Measurements from ENCODE around the gene GNLY.

DNA sequence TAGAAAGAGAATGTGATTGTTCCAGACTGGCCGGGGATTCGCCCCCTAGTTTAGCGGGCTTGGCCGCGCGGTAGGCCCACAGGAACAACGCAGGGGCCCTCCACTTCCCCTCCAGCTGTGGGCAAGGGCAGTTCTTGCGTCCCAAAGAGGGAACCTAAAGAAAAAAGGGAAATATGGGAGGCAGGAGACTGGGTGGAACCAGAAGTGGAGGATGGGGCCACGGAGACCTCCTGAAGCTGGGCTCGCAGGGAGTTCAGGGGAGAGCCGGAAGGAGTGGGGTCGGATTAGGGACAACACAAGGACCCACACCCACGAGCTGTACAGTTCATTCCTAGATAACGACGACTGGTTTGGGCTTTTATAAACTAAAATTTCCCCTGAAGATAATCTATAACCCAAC lies 18.2 kb downstream of the GNLY start:
- TF ChIP-seq, protein P1, sequence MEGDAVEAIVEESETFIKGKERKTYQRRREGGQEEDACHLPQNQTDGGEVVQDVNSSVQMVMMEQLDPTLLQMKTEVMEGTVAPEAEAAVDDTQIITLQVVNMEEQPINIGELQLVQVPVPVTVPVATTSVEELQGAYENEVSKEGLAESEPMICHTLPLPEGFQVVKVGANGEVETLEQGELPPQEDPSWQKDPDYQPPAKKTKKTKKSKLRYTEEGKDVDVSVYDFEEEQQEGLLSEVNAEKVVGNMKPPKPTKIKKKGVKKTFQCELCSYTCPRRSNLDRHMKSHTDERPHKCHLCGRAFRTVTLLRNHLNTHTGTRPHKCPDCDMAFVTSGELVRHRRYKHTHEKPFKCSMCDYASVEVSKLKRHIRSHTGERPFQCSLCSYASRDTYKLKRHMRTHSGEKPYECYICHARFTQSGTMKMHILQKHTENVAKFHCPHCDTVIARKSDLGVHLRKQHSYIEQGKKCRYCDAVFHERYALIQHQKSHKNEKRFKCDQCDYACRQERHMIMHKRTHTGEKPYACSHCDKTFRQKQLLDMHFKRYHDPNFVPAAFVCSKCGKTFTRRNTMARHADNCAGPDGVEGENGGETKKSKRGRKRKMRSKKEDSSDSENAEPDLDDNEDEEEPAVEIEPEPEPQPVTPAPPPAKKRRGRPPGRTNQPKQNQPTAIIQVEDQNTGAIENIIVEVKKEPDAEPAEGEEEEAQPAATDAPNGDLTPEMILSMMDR (IDR thresholded peaks at IDR 0.05; ENCODE audit: insufficient read depth, low read length, poor library complexity, severe bottlenecking) = no peak
- no peak for TF ChIP-seq EZH2phosphoT487 (conservative IDR thresholded peaks at IDR 0.05; ENCODE audit: low read length)
